Measurements from ENCODE around the gene NOS1AP. TPM values are rescaled to one million over a fixed set of nuclear protein-coding genes. Genes with fewer than 3 reads are reported as not detected.

NOS1AP gene
- total RNA-seq, 4 donors from 2014 or later: 1.1 to 3.5 (median 2.6) TPM

DNA sequence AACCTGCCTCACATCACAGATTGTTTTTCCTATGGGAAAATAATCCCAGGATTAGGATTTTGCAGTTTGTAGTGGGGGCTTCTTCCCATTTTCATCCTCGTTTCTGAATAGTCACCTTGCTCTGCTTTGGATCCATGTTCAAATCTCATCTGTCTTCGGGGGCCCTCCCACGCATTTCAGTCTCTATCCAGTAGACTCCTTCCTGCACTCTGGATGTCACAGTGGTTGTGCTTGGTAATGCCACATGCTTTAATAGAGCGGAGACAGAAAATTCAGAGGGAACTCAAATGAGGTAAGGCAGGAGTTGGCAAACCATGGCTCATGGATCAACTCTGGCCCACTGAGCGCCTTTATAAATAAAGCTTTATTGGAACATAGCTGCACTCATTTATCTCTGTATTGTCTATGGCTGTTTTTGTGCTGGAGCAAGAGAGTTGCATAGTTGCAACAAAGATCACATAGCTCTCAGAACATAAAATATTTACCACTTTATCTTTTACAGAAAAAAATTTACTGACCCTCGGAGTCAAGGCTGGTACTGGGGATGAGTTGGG is 206.2 kb downstream of the NOS1AP start:
- TF ChIP-seq POLR2A (IDR thresholded peaks at IDR 0.05) (no peak), CTCF (IDR thresholded peaks at IDR 0.05) (no peak)
- no peak for DNase-seq (ENCODE audit: low spot score in 2 of 2)
- intact Hi-C loops (cut with DNase I; ENCODE audit: low total_unique reads): no loop called here
- 93 to 95% methylated on average over 6 of the region's 6 CpGs for WGBS, 2 donors
- no peak overlapping the region for H3K4me3 ChIP-seq (ENCODE audit: low read depth, poor library complexity, severe bottlenecking)

GRCh38 chr1:162276493-162276892 is 207.0 kb downstream of the NOS1AP start:
- TF ChIP-seq CTCF (IDR thresholded peaks at IDR 0.05): no peak
- no peak for TF ChIP-seq POLR2A (IDR thresholded peaks at IDR 0.05)
- intact Hi-C loops (cut with DNase I; ENCODE audit: low total_unique reads): no loop called here
- DNase-seq (ENCODE audit: low spot score in 2 of 2): no peak
- no peak overlapping the region for H3K4me3 ChIP-seq (ENCODE audit: low read depth, poor library complexity, severe bottlenecking)
- WGBS, 2 donors: 20 to 22% methylated on average over 1 of the region's 1 CpG

DNA sequence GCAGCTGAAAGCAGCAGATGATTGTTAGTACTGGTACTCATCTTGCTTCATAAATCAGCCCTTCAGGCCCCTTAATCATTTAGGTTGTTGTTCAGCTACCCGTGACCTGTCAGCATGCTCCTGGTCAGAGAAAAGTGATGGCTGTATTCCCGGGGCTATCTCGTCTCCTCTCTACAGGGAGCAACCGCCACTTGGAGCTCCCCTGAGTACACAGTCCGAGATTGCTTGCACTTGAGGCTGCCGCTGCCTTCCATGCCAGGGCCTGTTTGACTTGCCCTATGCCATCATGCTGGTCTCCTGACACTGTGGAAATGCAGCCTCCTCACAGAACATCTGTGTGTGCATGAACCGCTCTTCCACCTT is 209.6 kb downstream of the NOS1AP start:
- intact Hi-C loops (cut with DNase I; ENCODE audit: low total_unique reads): no loop called here
- no peak overlapping the region for H3K4me3 ChIP-seq (ENCODE audit: low read depth, poor library complexity, severe bottlenecking)
- DNase-seq (ENCODE audit: low spot score in 2 of 2): no peak
- TF ChIP-seq CTCF (IDR thresholded peaks at IDR 0.05) (no peak), POLR2A (IDR thresholded peaks at IDR 0.05) (no peak)
- WGBS, 2 donors: 74 to 81% methylated on average over 7 of the region's 7 CpGs

- no peak overlapping the region for H3K4me3 ChIP-seq (ENCODE audit: low read depth, poor library complexity, severe bottlenecking)
- intact Hi-C loops (cut with DNase I; ENCODE audit: low total_unique reads): no loop called here
- DNase-seq (ENCODE audit: low spot score in 2 of 2): no peak
- TF ChIP-seq CTCF (IDR thresholded peaks at IDR 0.05): no peak
- no peak for TF ChIP-seq POLR2A (IDR thresholded peaks at IDR 0.05)
- WGBS, 2 donors: 88% methylated on average over 3 of the region's 3 CpGs
Measured at GRCh38 chr1:162281426-162281825, 211.9 kb downstream of the NOS1AP start.

DNA sequence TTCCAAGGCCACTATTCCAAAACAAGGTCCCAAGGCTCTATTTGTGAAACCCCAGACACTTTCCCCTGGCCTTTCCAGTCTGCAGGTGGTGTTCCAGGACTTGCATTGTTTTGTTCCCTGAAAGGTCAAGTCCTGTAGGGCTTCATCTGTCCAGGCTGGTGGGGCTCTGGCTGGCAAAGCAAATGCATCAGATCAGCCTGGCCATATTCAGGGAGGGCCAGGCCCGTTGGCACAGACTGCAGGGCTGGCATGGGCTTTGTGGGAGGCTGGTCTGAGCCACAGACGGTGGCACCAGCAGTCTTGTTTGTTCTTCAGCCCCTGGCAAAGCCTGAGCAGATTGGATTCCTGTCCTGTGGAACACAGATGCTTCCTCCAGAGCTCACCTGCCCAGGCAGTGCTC is 214.2 kb downstream of the NOS1AP start:
- WGBS, 2 donors: 41 to 84% methylated on average over 2 of the region's 2 CpGs
- intact Hi-C loops (cut with DNase I; ENCODE audit: low total_unique reads): no loop called here
- H3K4me3 ChIP-seq (ENCODE audit: low read depth, poor library complexity, severe bottlenecking): no peak overlapping the region
- DNase-seq (ENCODE audit: low spot score in 2 of 2): no peak
- no peak for TF ChIP-seq POLR2A (IDR thresholded peaks at IDR 0.05)
- no peak for TF ChIP-seq CTCF (IDR thresholded peaks at IDR 0.05)

All from lower leg skin (tissue), 4 donors.